ENCODE results near the gene BCAP31. TPM values are rescaled to one million over a fixed set of nuclear protein-coding genes. Genes with fewer than 3 reads are reported as not detected.

The BCAP31 gene
- total RNA-seq, 6 donors from 2014 or later: 110 to 236 (median 132) TPM

DNA sequence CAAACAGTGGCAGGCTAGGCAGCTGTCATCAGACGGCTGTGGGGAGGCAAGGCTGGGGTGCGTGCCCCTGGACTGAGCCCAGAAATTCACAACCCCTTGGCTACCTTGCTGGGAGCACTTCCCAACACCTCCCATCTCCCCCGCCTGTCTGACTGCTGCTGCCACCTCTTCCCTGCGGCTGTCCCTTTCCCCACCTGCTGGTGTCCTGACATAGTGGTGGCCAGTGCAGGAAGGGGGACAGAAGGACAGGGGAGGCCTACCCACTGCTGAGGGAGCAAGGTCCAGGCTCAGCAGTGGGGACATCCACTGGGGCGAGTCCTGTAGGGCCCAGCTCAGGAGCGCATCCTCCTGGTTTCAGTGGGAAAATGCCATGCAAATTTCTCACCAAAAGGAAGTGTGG is 3.9 kb upstream of the BCAP31 start:
- DNase-seq: no peak
- Histone ChIP-seq H3K4me1 (peaks cover 34 to 40% (median 37%) of the 10 kb centered on the region in 4 donors), H3K27ac (peak overlapping the region; percentile 86 to 91 (median 89)), H3K36me3 (peaks cover 0 to 5% (median 0%) of the 10 kb centered on the region in 4 donors), H3K9me3 (peaks cover 0 to 26% (median 0%) of the 10 kb centered on the region in 4 donors), H3K27me3 (peaks cover 0 to 7% (median 0%) of the 10 kb centered on the region in 4 donors), H3K4me3 (no peak overlapping the region)
- no peak for ATAC-seq (ENCODE audit: low FRiP score in 2 of 2)
- TF ChIP-seq, protein P1, sequence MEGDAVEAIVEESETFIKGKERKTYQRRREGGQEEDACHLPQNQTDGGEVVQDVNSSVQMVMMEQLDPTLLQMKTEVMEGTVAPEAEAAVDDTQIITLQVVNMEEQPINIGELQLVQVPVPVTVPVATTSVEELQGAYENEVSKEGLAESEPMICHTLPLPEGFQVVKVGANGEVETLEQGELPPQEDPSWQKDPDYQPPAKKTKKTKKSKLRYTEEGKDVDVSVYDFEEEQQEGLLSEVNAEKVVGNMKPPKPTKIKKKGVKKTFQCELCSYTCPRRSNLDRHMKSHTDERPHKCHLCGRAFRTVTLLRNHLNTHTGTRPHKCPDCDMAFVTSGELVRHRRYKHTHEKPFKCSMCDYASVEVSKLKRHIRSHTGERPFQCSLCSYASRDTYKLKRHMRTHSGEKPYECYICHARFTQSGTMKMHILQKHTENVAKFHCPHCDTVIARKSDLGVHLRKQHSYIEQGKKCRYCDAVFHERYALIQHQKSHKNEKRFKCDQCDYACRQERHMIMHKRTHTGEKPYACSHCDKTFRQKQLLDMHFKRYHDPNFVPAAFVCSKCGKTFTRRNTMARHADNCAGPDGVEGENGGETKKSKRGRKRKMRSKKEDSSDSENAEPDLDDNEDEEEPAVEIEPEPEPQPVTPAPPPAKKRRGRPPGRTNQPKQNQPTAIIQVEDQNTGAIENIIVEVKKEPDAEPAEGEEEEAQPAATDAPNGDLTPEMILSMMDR (IDR thresholded peaks at IDR 0.05): no peak
- TF ChIP-seq POLR2AphosphoS5 (IDR thresholded peaks at IDR 0.05) (no peak), EP300 (IDR thresholded peaks at IDR 0.05) (no peak), POLR2A (IDR thresholded peaks at IDR 0.05) (no peak)
- 90 to 92% methylated on average over 4 to 6 of the region's 6 CpGs for WGBS, 2 donors

DNA sequence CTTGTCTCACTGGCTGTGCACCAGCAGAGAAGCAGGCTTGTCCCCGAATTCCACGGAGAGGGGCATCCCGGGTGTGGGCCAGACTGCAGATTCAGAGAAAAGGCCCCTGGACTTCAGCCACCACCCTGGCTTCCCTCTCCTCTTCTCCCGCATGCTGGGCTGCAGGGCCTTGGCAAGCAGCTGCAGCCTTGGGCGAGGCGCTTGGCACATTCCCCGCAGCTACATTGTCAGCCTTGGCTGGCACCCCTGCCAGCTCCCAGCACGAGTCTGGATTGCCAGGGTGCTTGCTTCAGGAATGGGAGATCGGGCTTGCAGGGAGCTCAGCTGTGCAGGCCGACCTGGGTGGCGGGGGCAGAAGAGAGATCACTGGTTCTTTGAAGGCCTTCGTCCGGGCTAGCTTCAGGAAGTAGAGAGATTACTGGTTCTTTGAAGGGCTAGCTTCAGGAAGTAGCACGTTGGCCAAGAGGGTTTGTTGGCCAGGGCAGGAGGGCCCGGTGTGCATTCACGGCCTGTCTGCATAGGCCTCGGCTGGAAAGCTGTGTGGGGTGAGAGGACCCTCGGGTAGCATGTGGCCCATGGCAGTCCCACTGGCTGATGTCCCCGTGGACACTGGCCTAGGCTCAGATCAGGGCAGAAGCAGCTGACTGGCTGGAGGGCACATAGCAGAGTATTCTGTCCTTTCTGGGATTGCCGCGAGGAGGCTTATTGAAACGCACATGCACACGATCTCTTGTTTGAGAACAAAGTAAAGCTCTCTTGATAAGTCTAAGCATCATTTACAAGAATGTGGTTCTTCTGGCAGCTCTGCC is 3.1 kb upstream of the BCAP31 start:
- Histone ChIP-seq H3K9me3 (peaks cover 0 to 23% (median 0%) of the 10 kb centered on the region in 4 donors), H3K4me3 (peak overlapping the region in 3 of 4 donors; percentile 17 to 82 (median 75)), H3K4me1 (peaks cover 41 to 48% (median 43%) of the 10 kb centered on the region in 4 donors), H3K27ac (peak overlapping the region; percentile 86 to 91 (median 89)), H3K27me3 (peaks cover 0 to 7% (median 0%) of the 10 kb centered on the region in 4 donors), H3K36me3 (peaks cover 0 to 5% (median 0%) of the 10 kb centered on the region in 4 donors)
- ATAC-seq (ENCODE audit: low FRiP score in 2 of 2) (no peak), DNase-seq (peak in 1 of 2 donors; percentile 35)
- 63% methylated on average over 23 of the region's 23 CpGs; no CpG with 5 or more reads in 1 of the 2 donors for WGBS, 2 donors
- TF ChIP-seq, protein P1 (IDR thresholded peaks at IDR 0.05): no peak
- no peak for TF ChIP-seq POLR2AphosphoS5 (IDR thresholded peaks at IDR 0.05)
- TF ChIP-seq POLR2A (IDR thresholded peaks at IDR 0.05): no peak
- TF ChIP-seq EP300 (IDR thresholded peaks at IDR 0.05): no peak

DNA sequence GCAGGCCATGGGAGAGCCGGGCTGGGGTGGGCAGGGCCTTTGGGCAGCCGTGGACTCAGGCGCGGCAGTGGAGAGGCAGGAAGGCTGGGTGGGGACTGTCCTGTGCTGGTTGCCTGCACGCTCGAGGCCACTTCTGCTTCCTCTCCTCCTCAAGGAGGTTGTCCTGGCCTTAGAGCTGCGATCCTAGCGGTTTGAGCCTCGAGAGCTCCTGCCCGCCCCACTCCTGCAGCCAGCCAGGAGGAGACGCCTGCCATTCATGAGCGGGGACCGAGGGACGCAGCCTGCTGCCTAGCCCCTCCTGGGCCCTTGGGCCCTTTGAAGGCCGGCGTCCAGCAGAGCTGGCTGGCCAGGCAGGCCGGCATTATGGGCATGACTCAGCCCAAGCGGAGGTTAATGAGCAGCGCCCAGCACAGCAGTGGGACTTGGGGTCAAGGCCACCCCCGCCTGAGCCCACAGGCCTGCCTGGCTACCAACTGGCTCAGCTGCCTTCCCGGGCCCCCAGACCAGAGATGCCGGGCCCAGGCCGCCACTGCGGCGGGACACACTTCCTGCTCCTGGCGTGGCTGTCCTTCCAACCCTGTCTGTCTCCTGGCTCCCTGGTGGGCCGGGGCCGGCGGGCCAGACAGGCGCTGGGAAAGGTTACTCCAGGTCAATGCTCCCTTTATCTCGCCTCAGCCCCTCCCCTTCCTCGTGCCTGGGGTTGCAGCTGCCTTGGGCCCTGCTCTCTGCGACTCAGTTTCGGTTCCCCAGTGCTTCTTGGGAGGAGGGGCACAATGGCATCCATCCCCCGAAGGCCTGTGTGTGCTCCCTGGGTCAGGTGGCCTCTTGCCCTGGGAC is 2.3 kb upstream of the BCAP31 start:
- 52% methylated on average over 27 of the region's 35 CpGs; no CpG with 5 or more reads in 1 of the 2 donors for WGBS, 2 donors
- peaks cover 41 to 50% (median 45%) of the 10 kb centered on the region in 4 donors for H3K4me1 ChIP-seq

DNA sequence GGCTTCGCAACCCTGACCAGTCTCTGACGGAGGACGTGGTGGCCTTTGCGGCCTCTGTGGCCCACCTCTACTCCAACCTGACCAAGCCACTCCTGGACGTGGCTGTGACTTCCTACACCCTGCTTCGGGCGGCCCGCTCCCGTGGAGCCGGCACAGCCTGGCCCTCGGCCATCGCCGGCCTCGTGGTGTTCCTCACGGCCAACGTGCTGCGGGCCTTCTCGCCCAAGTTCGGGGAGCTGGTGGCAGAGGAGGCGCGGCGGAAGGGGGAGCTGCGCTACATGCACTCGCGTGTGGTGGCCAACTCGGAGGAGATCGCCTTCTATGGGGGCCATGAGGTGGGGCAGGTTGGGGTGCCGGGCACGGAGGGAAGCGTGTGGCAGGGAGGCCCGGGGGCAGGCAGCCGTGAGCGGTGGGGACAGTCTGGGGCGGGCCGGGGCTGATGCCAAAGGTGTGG is 1.7 kb upstream of the BCAP31 start:
- peaks cover 0 to 7% (median 0%) of the 10 kb centered on the region in 4 donors for H3K27me3 ChIP-seq
- H3K36me3 ChIP-seq: peaks cover 0 to 6% (median 0%) of the 10 kb centered on the region in 4 donors
- ATAC-seq (ENCODE audit: low FRiP score in 2 of 2): no peak
- H3K4me3 ChIP-seq: peak overlapping the region in 3 of 4 donors; percentile 17 to 82 (median 75)
- H3K4me1 ChIP-seq: peaks cover 41 to 50% (median 45%) of the 10 kb centered on the region in 4 donors
- TF ChIP-seq POLR2A (IDR thresholded peaks at IDR 0.05) (no peak), POLR2AphosphoS5 (IDR thresholded peaks at IDR 0.05) (no peak), EP300 (IDR thresholded peaks at IDR 0.05) (no peak)
- TF ChIP-seq, protein P1 (IDR thresholded peaks at IDR 0.05): no peak
- 47 to 73% methylated on average over 6 to 35 of the region's 35 CpGs for WGBS, 2 donors
- peak in 1 of 2 donors; percentile 85 for DNase-seq
- H3K9me3 ChIP-seq: peaks cover 0 to 13% (median 0%) of the 10 kb centered on the region in 4 donors
- peak overlapping the region; percentile 86 to 91 (median 89) for H3K27ac ChIP-seq

More for the DNA sequence above, 2.3 kb upstream of the BCAP31 start:
- TF ChIP-seq, protein P1 (IDR thresholded peaks at IDR 0.05): no peak
- TF ChIP-seq POLR2A (IDR thresholded peaks at IDR 0.05): peak in 2 of 4 donors; percentile 32 to 53
- TF ChIP-seq POLR2AphosphoS5 (IDR thresholded peaks at IDR 0.05): peak in 1 of 2 donors; percentile 8
- Histone ChIP-seq H3K27ac (peak overlapping the region; percentile 86 to 91 (median 89)), H3K4me3 (peak overlapping the region in 3 of 4 donors; percentile 17 to 82 (median 75)), H3K36me3 (peaks cover 0 to 4% (median 0%) of the 10 kb centered on the region in 4 donors), H3K9me3 (peaks cover 0 to 15% (median 0%) of the 10 kb centered on the region in 4 donors), H3K27me3 (peaks cover 0 to 7% (median 0%) of the 10 kb centered on the region in 4 donors)
- DNase-seq (peak; percentile 81 to 88), ATAC-seq (ENCODE audit: low FRiP score in 2 of 2) (peak; percentile 59 to 65)
